Measurements from ENCODE around the gene ZCCHC17.
"Not testable (repeated sequence)": the region's sequence is repeated elsewhere in the genome, so short reads cannot be mapped to it uniquely, and the experiment has no call there.

The ZCCHC17 gene

GRCh38 chr1:31296486-31297276 is at the start of gene ZCCHC17, which contains the start of gene SNRNP40:
Gene ZCCHC17, plus strand, starts transcription at chr1:31297032. Its CDS starts 13,067 bp downstream, at chr1:31310099.
Gene SNRNP40, minus strand, starts transcription at chr1:31296788. Its CDS starts 37 bp downstream, at chr1:31296751.
- peak; percentile 98 for DNase-seq

DNA sequence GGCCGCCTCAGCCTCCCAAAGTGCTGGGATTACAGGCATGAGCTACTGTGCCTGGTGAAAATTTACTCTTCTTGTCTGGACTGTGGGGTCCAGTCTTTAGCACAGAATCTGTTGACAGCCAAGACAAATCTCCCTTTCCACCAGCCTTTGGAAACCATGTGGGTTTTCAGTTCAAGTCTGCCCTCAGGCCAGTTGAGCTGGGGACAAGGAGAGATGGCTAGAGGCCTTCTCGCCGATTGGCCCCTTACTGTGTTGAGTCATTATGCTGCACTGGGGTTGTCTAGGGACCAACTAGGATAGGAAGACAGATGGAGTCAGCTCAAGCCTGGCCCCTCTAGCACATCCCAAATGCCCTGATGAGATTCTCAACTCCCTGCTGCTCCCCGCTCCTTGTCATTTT is 48.6 kb upstream of the ZCCHC17 start:
- DNase-seq = no peak

- DNase-seq = no peak
These were observed 47.0 kb upstream of the ZCCHC17 start for GRCh38 chr1:31249854-31250253.

GRCh38 chr1:31257213-31257612 is 39.6 kb upstream of the ZCCHC17 start:
- no peak for DNase-seq

- no peak for DNase-seq
These were observed 38.3 kb upstream of the ZCCHC17 start for GRCh38 chr1:31258581-31258980.

DNA sequence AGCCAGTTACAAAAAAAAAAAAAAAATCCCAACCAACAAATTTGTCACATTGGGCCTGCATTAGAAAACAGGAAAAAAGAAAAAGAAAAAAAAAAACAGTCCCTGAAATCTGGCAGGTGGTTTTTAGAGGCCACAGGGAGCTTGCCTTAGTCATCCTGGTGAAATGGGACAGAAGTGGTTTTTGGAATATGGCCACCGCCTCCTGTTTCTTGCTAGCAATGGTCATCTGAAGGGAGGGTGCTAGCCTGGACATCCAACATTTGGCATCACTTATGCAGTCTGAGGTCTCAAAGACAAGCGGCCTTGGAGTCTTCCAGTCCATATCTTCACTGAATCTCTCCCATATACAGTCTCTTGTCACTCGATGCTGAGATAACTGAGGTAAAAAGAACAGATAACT is 37.1 kb upstream of the ZCCHC17 start:
- DNase-seq = no peak

- no peak for DNase-seq
These were observed 34.9 kb upstream of the ZCCHC17 start for GRCh38 chr1:31261916-31262315.

DNA sequence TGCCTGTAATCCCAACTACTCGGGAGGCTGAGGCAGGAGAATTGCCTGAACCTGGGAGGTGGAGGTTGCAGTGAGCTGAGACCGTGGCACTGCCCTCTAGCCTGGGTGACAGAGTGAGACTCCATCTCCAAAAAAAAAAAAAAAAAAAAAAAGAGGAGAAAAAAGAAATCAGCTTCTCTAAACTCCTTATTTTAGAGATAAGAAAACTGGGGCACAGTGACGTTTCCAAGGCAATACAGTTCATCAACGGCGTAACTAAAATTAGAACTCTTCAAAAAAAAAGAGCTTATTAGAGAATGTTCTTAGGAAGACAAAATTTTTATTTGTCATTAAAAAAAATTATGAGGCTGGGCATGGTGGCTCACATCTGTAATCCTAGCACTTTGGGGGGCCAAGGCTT is 34.4 kb upstream of the ZCCHC17 start:
- not testable (repeated sequence) for DNase-seq

GRCh38 chr1:31263408-31263807 is 33.4 kb upstream of the ZCCHC17 start:
- no peak for DNase-seq

- DNase-seq = peak; percentile 1
These were observed 31.9 kb upstream of the ZCCHC17 start for GRCh38 chr1:31264790-31265386.

GRCh38 chr1:31266547-31266946 is 30.3 kb upstream of the ZCCHC17 start:
- no peak for DNase-seq

DNA sequence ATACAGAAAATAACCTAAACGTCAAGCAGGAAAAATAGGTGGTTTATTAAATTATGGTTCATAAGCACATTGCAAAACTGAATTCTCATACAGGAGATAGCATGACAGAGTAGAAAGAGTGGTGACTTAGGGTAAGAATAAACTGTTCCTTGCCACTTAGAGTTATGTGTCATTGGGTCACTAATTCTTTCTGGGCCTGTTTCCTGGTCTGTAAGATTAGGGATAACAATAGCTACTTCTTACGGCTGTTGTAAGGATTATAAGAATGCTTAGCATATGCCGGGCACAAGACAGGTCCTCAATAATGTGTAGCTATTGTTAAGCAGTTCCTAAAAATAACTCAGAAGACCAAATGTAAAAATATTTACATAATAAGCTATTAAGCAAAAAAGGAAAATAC is 24.5 kb upstream of the ZCCHC17 start:
- no peak for DNase-seq

DNA sequence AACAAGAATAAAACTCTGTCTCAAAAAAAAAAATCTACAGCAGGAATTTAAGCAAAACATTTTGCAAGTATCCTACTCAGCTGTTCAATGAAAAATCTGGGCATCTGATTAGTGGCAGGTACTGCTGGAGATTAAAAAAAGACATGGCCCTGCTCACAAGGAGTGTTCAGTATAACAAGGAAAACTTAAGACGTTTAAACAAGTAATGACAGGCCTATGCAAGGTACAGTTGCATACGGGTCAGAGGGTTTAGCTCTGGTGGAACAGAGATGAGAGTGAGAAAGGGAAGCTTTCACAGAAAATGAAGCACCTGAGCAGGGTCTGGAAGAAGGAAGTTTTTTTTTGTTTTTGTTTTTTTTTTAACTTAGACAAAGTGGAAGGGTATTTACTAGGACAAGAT is 23.2 kb upstream of the ZCCHC17 start:
- no peak for DNase-seq

- DNase-seq = not testable (repeated sequence)
These were observed 14.4 kb upstream of the ZCCHC17 start for GRCh38 chr1:31282426-31282825.

- DNase-seq = not testable (repeated sequence)
These were observed 9.0 kb upstream of the ZCCHC17 start for GRCh38 chr1:31287791-31288190.

GRCh38 chr1:31289021-31289420 is 7.8 kb upstream of the ZCCHC17 start:
- no peak for DNase-seq

- DNase-seq = no peak
These were observed 852 bp upstream of the ZCCHC17 start for GRCh38 chr1:31295874-31296485.

GRCh38 chr1:31297277-31298247 is 730 bp downstream of the ZCCHC17 start:
- no peak for DNase-seq

DNA sequence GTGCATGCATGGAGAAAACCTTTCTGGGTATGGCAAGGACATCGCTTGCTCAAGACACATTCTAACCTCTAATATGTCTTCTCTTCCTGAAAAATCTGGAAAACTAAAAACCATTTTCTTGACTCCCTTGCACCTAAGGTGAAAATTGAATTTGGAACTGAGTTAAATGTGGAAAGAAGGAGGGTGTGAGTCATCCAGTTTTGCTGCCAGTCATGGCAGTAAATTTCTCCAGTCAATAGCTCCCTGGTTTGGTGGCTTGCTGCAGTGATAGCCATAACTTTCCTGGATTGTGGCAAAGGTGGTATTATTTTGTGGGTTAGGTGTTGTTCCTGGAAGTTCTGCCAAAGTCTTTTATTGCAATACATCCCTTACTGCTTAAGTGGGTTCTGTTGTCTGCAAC is 2.5 kb downstream of the ZCCHC17 start:
- DNase-seq = no peak

DNA sequence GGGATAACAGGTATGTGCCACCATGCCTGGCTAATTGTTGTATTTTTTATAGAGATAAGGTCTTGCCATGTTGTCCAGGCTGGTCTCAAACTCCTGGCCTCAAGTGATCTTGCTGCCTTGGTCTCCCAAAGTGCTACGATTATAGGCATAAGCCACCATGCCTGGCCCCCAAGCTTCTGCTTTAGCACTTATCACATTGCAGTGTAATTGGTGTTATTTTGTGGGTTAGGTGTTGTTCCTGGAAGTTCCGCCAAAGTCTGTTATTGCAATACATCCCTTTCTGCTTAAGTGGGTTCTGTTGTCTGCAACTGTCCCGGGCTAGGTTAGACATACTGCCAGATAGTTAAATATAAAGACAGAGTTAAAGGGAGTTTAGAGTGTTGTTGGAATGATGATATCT is 3.4 kb downstream of the ZCCHC17 start:
- no peak for DNase-seq

- no peak for DNase-seq
These were observed 6.0 kb downstream of the ZCCHC17 start for GRCh38 chr1:31302709-31303441.

GRCh38 chr1:31306278-31306677 is 9.4 kb downstream of the ZCCHC17 start:
- no peak for DNase-seq
